ENCODE data around the gene LTBP1. TPM values are rescaled to one million over a fixed set of nuclear protein-coding genes. Genes with fewer than 3 reads are reported as not detected.
A peak's percentile ranks its signal among the peaks of the same experiment; 100 is the strongest.

The LTBP1 gene
- total RNA-seq, 3 donors from 2014 or later (not counting 1 experiment from before 2014, with no cell fraction given), result 1.7 to 4.7 (median 3.5) TPM

DNA sequence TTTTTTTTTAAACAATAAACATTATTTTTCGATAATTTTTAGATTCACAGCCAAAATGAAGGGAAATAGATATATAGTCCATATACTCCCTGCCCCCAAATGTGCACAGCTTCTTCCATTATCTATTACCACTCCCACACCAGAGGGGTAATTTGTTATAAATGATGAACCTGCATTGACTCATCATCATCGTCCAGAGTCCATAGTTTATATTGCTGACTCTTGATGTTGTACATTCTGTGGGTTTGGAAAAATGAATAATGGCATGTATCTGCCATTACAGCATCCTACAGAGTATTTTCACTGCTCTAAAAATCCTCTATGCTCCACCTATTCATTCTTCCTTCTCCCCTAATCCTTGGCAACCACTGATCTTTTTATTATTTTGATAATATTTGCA lies 121.5 kb downstream of the LTBP1 start:
- no peaks in the 10 kb centered on the region for H3K36me3 Mint-ChIP-seq
- H3K4me1 ChIP-seq (ENCODE audit: control insufficient read depth, insufficient read depth, low read length), result no peaks in the 10 kb centered on the region
- intact Hi-C loops (cut with micrococcal nuclease), result no loop called here
- DNase-seq, result no peak
- WGBS (ENCODE audit: insufficient coverage), result no CpG with 5 or more reads among the region's 2 CpGs
- no peak for ATAC-seq
- H3K27ac ChIP-seq (ENCODE audit: low read length), result no peak overlapping the region
- TF ChIP-seq, protein P1, sequence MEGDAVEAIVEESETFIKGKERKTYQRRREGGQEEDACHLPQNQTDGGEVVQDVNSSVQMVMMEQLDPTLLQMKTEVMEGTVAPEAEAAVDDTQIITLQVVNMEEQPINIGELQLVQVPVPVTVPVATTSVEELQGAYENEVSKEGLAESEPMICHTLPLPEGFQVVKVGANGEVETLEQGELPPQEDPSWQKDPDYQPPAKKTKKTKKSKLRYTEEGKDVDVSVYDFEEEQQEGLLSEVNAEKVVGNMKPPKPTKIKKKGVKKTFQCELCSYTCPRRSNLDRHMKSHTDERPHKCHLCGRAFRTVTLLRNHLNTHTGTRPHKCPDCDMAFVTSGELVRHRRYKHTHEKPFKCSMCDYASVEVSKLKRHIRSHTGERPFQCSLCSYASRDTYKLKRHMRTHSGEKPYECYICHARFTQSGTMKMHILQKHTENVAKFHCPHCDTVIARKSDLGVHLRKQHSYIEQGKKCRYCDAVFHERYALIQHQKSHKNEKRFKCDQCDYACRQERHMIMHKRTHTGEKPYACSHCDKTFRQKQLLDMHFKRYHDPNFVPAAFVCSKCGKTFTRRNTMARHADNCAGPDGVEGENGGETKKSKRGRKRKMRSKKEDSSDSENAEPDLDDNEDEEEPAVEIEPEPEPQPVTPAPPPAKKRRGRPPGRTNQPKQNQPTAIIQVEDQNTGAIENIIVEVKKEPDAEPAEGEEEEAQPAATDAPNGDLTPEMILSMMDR (IDR thresholded peaks at IDR 0.05), result no peak
- no peaks in the 10 kb centered on the region for H3K27me3 ChIP-seq (ENCODE audit: control insufficient read depth, insufficient read depth, low read length)
- H3K4me1 Mint-ChIP-seq, result no peaks in the 10 kb centered on the region
- no peak overlapping the region for H3K4me3 ChIP-seq (ENCODE audit: low read length)
- no peak overlapping the region for H3K27ac Mint-ChIP-seq
- no peak overlapping the region for H3K4me3 Mint-ChIP-seq
- no peaks in the 10 kb centered on the region for H3K36me3 ChIP-seq (ENCODE audit: control insufficient read depth, insufficient read depth, low read length)
- peaks cover 0 to 5% of the 10 kb centered on the region in 2 donors for H3K27me3 Mint-ChIP-seq (ENCODE audit: low read depth in 2 of 2)
- no peaks in the 10 kb centered on the region for H3K9me3 Mint-ChIP-seq
- H3K9me3 ChIP-seq (ENCODE audit: control insufficient read depth, insufficient read depth, low read length), result no peaks in the 10 kb centered on the region

DNA sequence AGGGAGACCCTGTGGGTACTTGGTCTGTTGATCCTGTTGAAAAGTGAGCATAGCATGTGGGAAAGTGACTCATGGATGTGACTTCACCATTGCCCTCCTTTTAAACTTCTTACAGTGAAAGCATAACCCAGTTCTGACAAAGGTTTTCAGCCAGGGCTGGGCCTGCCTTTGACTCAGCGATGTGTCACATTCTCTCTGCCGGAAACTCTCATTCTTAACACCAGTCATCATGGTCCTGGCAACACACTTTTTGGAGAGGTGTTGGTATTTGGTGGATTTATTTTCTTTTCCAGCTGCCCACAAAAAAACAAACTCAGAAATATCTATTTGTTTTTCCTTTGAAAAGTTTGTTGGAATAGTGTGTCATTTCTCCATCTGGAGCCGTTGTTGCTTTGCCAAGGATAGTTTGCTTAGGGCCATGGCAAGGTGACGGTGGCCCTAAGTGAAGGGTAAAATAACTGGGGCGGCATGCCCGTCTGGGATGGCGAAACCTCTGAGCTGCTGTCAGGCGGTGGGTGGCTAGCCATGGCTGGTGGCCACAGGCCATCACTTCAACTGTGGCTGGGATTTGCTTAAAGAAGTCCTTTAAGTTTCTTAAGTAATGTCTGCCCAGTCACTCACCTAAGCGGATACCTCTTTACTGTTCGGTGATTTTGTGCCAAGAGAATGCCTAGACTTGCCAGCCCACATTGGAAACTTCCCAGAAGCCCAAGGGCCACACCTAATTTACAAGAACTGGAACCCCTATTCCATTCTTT lies 123.3 kb downstream of the LTBP1 start:
- H3K27ac Mint-ChIP-seq, result no peak overlapping the region
- no peaks in the 10 kb centered on the region for H3K36me3 ChIP-seq (ENCODE audit: control insufficient read depth, insufficient read depth, low read length)
- intact Hi-C loops (cut with micrococcal nuclease), result no loop called here
- H3K4me3 ChIP-seq (ENCODE audit: low read length), result no peak overlapping the region
- H3K27me3 ChIP-seq (ENCODE audit: control insufficient read depth, insufficient read depth, low read length), result no peaks in the 10 kb centered on the region
- H3K9me3 ChIP-seq (ENCODE audit: control insufficient read depth, insufficient read depth, low read length), result no peaks in the 10 kb centered on the region
- no peaks in the 10 kb centered on the region for H3K4me1 Mint-ChIP-seq
- H3K27ac ChIP-seq (ENCODE audit: low read length), result no peak overlapping the region
- no peak overlapping the region for H3K4me3 Mint-ChIP-seq
- H3K4me1 ChIP-seq (ENCODE audit: control insufficient read depth, insufficient read depth, low read length), result no peaks in the 10 kb centered on the region
- TF ChIP-seq, protein P1 (IDR thresholded peaks at IDR 0.05), result no peak
- no peaks in the 10 kb centered on the region for H3K9me3 Mint-ChIP-seq
- ATAC-seq (peak in 1 of 3 donors; percentile 90), DNase-seq (no peak)
- WGBS (ENCODE audit: insufficient coverage), result 90% methylated on average over 9 of the region's 10 CpGs
- peaks cover 0 to 5% of the 10 kb centered on the region in 2 donors for H3K27me3 Mint-ChIP-seq (ENCODE audit: low read depth in 2 of 2)
- no peaks in the 10 kb centered on the region for H3K36me3 Mint-ChIP-seq

DNA sequence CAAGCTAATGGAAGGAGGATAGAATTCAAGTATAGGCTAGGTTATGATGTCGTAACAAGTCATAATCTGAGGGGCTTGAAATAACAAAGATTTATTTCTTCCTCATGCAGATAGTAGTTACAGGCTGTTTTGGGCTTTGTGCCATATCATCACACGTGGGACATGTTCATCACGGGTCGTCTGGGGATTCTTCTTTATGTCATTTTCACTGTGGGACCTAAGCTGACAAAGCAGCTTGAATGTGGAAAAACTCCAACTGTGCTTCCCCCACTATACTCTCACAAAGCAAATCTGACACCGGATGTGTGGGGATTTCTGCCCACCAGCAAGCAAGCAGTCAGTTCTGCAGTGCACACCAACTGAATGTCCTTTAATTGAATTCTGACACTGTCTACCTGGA lies 124.8 kb downstream of the LTBP1 start:
- Histone ChIP-seq H3K27me3 (ENCODE audit: control insufficient read depth, insufficient read depth, low read length) (no peaks in the 10 kb centered on the region), H3K27ac (ENCODE audit: low read length) (no peak overlapping the region), H3K4me1 (ENCODE audit: control insufficient read depth, insufficient read depth, low read length) (no peaks in the 10 kb centered on the region), H3K36me3 (ENCODE audit: control insufficient read depth, insufficient read depth, low read length) (no peaks in the 10 kb centered on the region), H3K4me3 (ENCODE audit: low read length) (no peak overlapping the region), H3K9me3 (ENCODE audit: control insufficient read depth, insufficient read depth, low read length) (no peaks in the 10 kb centered on the region)
- H3K4me1 Mint-ChIP-seq, result no peaks in the 10 kb centered on the region
- WGBS (ENCODE audit: insufficient coverage), result 70% methylated on average over 5 of the region's 5 CpGs
- no peak overlapping the region for H3K4me3 Mint-ChIP-seq
- no peak overlapping the region for H3K27ac Mint-ChIP-seq
- peaks cover 0 to 5% of the 10 kb centered on the region in 2 donors for H3K27me3 Mint-ChIP-seq (ENCODE audit: low read depth in 2 of 2)
- TF ChIP-seq, protein P1 (IDR thresholded peaks at IDR 0.05), result no peak
- intact Hi-C loops (cut with micrococcal nuclease), result no loop called here
- H3K36me3 Mint-ChIP-seq, result no peaks in the 10 kb centered on the region
- DNase-seq (no peak), ATAC-seq (no peak)
- H3K9me3 Mint-ChIP-seq, result no peaks in the 10 kb centered on the region

DNA sequence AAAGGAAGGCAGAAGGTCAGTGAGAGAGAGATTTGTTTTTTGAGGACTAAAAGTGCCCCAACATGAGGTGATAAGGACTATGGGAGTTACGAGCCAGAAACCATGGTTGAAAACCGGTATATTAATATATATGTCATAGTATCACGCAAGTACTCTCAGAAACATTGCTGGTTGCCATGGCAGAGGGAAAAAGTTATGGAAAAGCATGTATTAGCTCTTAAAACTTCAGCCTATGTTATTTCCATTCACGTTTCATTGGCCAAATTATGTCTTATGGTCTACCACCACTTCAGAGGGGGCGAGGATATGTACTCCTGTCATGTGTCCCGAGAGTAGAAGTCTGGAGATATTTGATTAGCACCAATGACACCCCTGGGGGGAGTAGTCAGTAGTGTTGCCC lies 125.9 kb downstream of the LTBP1 start:
- intact Hi-C loops (cut with micrococcal nuclease), result no loop called here
- H3K27ac Mint-ChIP-seq, result no peak overlapping the region
- no peaks in the 10 kb centered on the region for H3K9me3 Mint-ChIP-seq
- no peak overlapping the region for H3K4me3 Mint-ChIP-seq
- no peak for ATAC-seq
- H3K4me1 Mint-ChIP-seq, result no peaks in the 10 kb centered on the region
- Histone ChIP-seq H3K4me1 (ENCODE audit: control insufficient read depth, insufficient read depth, low read length) (no peaks in the 10 kb centered on the region), H3K27ac (ENCODE audit: low read length) (no peak overlapping the region), H3K36me3 (ENCODE audit: control insufficient read depth, insufficient read depth, low read length) (no peaks in the 10 kb centered on the region), H3K4me3 (ENCODE audit: low read length) (no peak overlapping the region), H3K9me3 (ENCODE audit: control insufficient read depth, insufficient read depth, low read length) (no peaks in the 10 kb centered on the region), H3K27me3 (ENCODE audit: control insufficient read depth, insufficient read depth, low read length) (no peaks in the 10 kb centered on the region)
- peaks cover 0 to 5% of the 10 kb centered on the region in 2 donors for H3K27me3 Mint-ChIP-seq (ENCODE audit: low read depth in 2 of 2)
- H3K36me3 Mint-ChIP-seq, result no peaks in the 10 kb centered on the region
- WGBS (ENCODE audit: insufficient coverage), result 77% methylated on average over 6 of the region's 6 CpGs
- TF ChIP-seq, protein P1 (IDR thresholded peaks at IDR 0.05), result no peak
- no peak for DNase-seq

All from natural killer cell (primary cell).